ENCODE results near the gene TBKBP1.

TBKBP1 gene

DNA sequence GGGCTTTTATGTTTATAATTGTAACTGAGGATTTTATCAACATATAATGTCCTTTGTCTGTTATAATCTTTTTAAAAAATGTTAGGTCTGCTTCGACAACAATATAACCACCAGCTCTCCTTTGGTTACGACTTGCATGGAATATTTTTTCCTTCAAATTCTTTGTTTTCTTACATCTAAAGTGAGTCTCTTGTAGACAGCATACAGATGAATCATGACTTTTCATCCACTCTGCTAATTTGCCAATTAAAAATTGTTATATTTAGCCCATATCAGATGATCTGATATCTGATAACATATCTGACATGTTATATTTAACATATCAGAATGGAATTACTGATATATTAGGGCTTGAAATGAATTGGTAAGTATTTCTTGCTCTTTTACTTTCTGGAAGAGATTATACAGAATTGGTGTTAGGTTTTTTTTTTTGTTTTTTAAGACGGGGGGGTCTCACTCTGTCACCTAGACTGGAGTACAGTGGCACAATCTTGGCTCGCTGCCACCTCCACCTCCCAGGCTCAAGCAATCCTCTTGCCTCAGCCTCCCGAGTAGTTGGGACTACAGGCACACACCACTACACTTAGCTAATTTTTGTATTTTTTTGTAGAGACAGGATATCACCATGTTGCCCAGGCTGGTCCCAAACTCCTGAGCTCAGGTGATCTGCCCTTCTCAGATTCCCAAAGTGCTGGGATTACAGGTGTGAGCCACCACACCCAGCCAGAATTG, 66.6 kb downstream of the TBKBP1 start:
- H3K4me3 Mint-ChIP-seq = no peak overlapping the region
- no peak for DNase-seq (ENCODE audit: low spot score in 2 of 2)
- ATAC-seq (replicated peaks; ENCODE audit: extremely low read depth, poor library complexity, severe bottlenecking) = no peak
- no peak overlapping the region for H3K27ac Mint-ChIP-seq (ENCODE audit: low read depth)
- peaks cover 24% of the 10 kb centered on the region for H3K4me1 Mint-ChIP-seq
- no peaks in the 10 kb centered on the region for H3K27me3 Mint-ChIP-seq
- no peaks in the 10 kb centered on the region for H3K9me3 Mint-ChIP-seq
- no peaks in the 10 kb centered on the region for H3K36me3 Mint-ChIP-seq (ENCODE audit: insufficient read depth)
